ENCODE data around the gene ATXN7L1.

The ATXN7L1 gene

DNA sequence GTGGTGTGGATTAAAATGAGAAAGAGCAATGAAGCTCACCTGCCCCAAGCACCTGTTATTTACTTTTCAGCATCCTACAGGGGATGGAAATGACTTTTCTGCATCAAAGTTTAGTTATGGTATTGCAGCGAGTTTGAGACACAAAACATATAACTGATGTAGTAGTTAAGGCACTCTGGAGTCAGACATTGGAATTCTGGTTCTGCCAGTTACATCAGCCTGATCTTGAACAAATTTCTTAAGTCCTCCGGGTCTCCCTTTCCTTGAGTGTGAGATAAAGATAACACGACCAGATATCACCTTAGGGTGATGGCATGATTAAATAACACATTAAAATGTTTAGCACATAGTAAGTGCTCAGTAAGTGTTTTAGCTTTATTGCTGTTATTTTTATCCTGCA is 97.4 kb downstream of the ATXN7L1 start:
- no peak for DNase-seq (ENCODE audit: low read depth)

DNA sequence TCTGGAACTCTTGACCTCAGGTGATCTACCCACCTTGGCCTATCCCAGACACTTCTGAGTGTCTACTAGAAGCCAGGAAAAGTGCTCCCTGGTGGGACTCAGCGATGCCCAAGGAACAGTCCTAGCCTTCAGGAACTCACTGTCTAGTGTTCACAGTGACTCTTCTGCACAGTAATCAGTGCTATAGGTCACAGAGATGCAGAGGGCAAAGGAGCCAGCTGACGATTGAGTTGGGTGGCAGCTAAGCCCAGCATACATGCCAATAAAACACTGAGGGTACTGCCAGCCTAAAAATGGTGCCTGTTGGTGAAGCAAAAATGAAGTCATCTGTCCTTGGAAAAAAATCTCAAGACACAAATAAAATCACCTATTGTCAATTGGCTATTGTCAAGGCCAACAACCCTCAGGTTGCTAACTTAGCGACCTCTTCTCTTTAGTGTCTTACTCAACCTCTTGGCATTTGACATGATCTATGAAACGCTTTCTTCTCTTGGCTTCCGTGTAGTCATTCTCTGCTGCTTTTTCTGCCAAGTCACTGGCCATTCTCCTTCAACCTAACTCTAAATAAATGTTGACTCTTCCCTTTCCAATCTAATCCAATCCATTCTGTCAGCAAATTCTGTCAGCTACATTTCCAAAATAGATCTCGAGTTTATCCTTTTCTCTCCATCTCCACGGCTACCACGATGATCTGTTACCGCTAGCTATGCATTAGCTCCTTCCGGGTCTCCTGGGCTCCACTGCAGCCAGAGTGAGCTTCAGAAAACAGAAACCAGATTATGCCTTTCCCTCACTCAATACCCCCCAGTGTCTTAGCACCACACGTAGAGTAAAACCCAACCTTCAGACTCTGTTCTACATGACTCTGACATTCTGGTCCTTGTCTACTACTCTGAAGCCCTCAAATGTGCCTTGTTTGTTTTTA is 99.2 kb downstream of the ATXN7L1 start:
- no peak for DNase-seq (ENCODE audit: low read depth)

DNA sequence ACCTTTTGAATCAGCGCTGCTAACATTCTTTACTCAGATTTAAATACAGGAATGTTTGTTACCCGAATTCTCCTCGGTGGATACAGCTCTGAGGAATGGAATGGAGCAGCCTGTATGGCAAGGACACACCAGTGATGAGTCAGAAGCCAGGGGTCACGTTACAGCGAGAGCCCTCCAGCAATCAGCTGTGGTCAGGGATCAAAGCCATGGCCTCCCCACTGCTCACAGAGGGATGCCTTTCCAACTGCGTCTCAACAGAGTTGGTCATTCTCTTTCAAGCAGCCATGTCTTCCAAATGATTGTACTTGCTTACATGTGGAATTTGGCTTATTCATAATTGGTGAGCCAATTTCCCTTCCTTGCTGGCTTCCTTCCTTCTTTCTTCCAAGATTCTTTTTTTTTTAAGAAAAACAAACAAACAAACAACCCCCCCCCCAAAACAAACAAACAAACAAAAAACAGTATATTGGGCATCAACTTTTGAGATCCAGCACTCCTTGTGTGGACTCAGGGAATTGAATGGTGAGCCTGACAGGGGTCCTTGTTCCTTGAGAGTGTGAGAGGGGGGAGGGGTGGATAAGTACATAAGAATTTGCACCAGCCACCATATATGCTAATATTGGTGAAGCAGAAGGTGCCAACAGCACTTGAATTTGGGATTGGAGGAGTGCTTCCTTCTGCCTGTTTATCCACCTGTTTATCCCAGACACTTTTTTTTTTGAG is 100.2 kb downstream of the ATXN7L1 start:
- DNase-seq (ENCODE audit: low read depth) = no peak

DNA sequence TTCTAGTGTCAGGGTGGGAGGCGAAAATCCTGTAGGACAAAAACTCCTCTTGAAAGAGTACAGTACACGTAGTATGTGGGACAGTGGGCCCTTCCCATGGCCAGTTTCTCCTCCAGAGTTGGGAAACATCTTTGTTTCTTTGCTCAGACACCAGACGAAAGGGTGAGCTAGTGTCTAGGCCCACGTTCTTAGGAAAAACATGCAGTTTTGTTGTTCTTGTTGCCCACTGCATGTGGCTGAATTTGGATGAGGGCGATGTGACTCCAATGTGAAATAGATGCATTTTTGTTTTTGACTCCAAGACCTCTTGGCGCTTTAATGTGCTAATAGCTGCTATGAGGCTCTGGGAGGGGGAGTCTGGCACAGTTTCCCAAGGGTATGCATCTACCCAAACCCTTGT is 100.8 kb downstream of the ATXN7L1 start:
- DNase-seq (ENCODE audit: low read depth) = no peak

DNA sequence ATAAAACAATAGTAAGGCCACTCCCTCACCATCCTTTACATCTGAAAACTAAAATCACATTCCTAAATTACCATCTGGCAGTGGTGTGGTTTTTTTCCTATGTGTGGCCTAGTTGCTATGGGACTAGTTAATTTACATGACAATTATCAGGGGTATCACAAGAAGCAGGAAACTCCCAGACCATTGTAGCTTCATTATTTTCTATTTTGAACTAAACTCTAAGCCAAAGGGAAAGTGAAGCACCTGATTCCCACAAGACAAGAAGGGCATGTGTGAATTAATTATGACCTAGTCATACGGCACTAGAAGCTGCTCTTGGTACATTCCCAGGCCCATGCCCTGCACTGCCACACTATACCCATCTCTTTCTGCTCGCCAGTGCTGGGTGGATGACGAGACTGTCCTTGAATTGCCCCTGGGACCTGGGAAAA is 103.4 kb downstream of the ATXN7L1 start:
- DNase-seq (ENCODE audit: low read depth) = no peak

DNA sequence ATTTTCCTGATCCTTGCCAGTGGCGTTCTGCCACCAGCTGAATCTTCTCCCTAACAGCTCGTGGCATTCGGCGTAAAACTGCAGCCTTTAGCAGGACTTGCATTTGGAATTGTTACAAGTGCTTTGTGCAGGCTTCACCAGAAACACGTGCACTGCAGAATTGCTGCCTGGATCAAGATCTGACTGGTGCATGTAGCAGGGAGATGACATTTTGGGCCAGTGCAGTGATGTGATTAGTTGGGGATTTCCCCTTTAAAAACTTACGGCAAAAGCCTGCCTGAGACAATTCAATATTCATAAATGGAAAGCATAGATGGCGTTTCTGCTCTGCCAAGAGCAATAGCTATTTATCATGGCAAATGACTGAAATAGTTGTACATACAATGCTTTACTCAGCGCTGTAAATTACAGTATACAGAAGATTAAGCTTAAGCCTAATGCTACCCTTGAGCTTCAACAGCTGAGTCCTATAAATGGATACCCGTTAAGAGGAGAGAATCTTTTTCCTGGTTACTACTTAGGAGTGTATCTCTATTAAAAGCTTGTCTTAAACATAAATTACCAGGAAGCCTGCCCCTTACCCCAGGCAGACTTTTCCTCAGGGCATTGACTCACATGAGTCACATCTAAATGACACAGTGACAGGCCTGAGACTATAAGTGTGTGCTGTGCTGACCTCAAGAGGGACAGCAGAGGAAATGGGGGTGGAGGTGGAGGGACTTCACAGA is 106.3 kb downstream of the ATXN7L1 start:
- DNase-seq (ENCODE audit: low read depth) = no peak

DNA sequence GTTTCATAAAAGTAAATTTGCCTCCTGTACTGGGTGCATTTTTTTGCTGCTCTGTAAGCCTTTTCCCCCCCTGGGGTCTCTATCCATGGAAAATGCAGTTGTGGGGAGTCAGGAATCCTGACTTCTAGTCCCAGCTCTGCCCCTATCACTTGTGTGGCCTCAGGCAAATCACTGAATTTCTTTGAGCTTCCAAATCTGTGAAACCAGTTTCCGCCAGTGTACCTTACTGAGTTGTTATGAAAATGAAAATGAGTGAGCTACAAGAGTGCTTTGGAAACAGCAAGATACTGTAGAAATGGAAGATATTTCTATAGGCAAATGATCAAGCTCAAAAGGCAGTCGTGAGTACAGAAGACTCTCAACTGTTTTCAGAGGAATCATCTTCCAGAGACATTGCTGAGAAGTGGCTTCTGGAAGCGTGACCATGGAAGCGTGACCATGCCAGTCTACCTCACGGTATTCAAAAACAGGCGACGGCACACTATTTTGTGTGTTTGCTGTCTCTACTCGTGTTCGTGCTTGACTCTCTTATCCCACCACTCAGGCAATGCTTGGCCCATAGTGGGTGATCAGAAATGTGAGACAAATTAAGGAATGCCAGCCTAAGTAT is 107.4 kb downstream of the ATXN7L1 start:
- DNase-seq (ENCODE audit: low read depth) = no peak

DNA sequence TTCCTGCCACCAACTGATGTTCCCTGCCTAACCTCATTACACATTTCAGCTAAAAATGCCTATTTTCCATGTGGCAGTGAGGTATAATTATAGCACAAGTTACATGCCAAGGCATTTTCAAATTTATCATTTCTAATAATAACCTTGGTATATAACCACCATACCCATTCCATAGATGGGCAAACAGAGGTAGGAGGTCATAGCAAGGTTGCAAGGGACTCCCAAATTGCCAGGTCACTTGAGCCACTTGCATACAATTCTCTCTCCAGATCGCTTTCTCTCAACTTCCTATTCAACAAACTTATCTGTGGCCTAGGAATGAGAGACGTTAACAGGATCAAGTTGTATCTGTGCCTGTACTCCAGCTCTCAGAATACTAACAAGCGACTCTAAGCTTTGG is 108.3 kb downstream of the ATXN7L1 start:
- no peak for DNase-seq (ENCODE audit: low read depth)

DNA sequence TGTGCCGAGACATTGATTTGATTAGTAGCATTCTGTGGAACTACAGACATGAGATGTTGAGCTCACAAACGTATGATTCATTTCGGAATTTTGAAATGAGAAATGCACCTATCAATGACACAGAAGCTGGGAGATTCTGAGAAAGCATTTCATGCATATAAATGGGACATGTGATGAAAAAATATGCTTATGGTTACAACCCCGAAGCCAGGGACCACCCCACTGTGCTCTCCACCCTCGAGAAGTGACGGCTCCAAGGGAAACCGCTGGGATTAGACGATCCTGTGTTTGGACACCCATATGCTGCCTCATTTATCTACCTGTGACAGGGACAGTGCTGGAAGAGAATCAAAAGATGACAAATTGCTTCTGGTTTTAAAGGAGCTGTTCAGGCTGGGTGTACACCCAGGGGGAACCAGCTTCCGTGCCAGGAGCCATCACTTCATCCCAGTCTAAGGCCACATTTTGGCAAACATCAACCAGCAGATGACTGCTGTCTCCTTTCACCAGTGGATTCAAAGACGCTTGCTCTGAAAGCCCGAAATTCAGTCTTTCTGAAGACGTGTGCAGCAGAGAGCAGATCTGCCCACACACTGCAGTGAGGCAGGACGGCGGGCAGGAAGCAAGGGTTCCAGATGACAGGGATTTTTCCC is 109.9 kb downstream of the ATXN7L1 start:
- peak; percentile 11 for DNase-seq (ENCODE audit: low read depth)

DNA sequence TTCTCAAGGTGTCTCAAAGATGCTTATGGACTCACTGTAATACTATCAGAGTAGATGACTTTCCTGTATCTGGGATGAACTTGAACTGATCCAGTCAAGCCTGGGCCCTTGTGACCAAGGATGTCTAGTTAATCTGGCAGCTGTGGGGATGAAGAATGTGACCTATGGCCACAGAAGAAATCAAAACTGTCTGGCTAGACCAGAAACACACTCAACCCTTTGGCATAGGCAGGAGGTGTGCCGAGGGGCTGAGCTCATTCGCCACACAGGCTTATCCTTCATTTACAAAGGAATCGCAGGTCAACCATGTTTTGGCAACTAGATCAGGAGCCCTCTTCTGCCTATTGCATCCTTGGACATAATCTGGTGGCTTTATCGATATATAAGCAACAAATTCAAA is 110.6 kb downstream of the ATXN7L1 start:
- DNase-seq (ENCODE audit: low read depth) = no peak

DNA sequence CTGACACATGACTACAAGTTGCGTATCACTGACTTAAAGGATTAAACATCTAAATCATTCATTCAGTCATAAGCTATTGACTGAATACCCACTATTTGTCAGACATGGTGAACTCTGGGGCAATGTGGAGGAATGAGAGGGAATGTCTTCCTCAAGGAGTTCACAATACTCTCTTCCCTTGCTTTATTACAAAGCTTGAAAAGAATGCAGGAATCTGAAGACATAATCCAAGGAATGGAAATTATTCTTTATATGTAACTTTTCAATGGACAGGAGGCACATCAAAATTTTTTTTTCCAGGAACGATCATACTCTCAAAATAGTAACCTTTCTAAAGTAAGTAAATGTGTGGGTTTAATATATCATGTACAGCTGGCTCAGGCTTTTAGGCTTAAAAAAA is 111.9 kb downstream of the ATXN7L1 start:
- DNase-seq (ENCODE audit: low read depth) = no peak

DNA sequence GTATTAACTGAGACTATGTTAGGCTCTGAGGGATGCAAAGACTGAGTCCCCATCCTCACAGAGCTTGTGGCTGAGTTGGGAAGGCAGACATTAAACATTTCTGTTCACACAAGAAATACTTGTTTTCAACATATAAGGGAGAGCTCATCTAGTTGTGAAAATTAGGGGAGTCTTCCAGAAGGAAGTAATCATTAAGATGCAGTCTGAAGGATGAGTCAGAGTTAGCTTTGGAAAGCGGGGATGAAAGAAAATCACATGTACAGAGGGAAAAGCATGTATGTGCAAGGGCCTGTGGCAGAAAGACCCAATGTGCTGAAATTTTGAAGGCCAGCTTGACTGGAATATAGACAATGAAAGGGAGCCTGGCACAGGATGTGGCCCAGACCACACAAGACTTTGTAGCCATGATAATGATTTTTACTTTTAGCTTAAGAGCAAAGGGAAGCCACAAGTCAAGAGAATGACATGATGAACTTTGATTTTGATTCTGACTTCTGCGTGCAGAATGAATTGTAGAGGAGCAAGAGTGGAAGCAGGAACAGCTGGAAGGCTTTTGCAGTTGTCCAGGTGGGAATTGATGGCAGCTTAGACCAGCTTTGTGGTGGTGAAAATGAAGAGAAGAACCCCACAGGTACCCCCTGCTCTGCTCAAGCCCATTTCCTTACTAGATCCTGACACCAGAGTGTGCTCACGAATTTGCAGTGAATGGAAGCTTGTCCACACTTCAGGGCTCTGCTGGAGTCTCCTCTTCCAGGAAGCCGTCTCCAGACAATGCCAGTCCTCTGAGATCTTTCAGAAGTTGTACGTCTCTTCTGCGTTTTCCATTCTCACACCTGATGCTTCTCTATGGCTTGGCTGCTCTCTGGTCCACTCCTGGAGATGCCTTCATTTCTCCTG is 115.6 kb downstream of the ATXN7L1 start:
- no peak for DNase-seq (ENCODE audit: low read depth)

DNA sequence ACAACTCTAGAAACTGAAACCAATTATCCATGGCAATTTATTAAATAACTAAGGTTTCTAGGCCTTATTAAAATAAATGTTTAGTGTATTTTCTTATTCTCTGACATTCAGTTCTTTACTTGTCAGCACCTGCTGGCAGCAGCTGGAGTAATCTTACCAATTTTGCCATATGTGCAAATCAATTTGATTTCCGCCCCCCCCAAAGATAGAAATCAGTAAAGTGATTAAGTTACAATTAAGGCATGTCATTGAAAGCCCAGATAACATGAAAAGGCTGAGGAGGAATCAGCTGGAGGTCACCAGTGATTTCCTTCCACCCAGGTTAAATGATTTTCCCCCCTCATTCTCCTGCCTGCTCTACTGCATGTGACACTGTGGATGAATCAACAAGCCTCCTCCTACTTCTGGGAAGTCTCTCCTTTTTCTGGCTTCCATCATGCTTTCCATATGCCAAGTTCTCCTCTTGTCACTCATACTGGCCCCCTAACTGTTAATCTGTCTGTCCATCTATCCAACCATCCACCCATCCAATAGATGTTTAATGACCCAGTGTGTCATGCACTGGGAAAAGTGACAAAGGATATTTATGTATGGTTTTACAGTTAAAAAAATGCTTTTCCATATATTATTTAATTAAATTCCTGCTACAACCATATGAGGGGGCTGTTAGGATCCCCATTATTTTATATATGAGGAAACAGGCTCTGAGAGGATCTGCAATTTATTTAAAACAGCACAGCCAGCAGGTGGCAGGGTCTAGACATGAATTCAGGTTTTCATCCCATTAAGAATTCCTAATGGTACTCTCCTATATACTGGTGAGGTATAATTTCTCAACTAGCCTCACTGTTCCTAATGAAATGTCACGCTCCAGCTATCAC is 116.5 kb downstream of the ATXN7L1 start:
- DNase-seq (ENCODE audit: low read depth) = no peak

DNA sequence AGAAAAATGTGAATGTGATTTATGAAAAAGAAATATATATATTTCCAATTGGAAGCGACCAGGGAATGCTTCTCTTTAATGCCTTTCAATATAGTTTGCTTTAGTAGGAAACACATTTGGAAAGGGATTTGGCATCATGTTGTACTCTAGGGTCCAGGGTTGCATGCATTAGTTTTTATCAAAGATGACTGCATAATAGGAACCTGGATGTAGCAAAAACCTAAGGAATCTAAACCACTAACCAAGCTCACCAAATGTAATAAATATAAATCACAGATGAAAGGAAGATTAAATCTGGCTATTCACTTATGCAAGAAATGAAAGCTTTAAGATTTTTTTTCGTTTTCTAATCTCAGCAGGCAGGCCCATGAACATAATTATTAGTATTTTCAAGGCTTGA is 120.0 kb downstream of the ATXN7L1 start:
- no peak for DNase-seq (ENCODE audit: low read depth)

DNA sequence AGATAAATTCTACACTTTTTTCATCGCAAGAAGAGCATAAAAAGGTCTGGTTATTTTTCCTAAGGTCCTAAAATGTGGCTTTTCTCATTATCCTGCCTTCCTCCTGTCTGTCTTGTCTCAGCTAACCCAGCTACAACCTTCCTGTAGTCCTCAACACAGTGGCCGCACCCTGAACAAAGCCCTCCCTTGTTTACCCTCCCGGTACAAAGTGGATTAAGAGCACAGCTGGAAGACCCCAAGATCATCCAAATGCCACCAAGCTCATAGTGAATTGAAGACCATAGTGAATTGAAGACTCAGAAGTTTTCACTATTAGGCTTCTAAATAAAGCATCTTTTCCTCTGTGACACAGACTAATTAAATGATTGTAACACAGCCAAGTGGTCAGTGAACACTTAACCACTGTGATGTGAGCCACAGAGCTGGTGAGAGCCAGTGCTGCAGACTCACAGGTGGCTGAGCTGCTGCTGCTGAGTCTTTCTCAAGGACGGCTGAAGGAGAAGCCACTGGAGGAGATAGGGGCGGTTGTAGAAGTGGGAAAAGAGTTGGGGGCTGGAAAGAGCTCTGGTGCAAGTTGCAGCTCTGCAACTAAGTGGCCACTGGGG is 123.6 kb downstream of the ATXN7L1 start:
- DNase-seq (ENCODE audit: low read depth) = no peak

DNA sequence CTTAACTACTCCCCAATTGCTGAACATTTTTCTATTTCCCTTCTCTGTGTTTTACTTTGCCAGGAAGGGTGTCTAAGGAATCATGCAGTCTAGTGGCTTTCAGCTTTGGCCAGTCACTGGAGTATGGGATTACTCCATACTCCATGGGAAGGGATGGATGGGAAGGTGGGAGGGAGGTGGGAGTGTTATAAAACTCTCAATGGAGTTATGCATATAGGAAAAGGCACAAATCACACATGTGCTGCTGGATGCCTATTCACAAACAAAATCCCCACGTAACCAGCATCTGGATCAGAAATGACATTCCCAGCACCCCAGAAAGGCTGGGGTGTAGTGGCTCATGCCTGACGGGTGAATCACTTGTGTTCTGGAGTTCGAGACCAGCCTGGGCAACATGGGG is 125.3 kb downstream of the ATXN7L1 start:
- no peak for DNase-seq (ENCODE audit: low read depth)

DNA sequence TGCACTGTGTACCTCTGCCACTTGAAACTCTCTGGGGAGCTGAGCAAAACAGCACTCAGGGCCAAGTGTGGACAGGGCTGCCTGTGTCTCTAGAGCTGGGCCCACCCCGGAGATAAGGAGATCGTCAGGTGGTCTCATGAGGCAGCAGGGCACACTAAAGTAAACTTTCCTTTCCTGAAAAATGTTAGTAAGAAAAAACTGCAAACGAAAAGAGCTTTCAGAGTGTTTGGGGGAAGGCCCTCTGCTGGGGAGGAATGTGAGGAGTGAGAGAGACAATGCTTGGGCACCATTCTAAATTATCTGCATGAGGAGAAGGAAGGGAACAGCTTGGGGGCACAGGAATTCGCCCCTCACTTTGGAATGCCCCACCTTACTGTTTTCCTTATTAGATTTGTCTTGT is 127.7 kb downstream of the ATXN7L1 start:
- DNase-seq (ENCODE audit: low read depth) = no peak

DNA sequence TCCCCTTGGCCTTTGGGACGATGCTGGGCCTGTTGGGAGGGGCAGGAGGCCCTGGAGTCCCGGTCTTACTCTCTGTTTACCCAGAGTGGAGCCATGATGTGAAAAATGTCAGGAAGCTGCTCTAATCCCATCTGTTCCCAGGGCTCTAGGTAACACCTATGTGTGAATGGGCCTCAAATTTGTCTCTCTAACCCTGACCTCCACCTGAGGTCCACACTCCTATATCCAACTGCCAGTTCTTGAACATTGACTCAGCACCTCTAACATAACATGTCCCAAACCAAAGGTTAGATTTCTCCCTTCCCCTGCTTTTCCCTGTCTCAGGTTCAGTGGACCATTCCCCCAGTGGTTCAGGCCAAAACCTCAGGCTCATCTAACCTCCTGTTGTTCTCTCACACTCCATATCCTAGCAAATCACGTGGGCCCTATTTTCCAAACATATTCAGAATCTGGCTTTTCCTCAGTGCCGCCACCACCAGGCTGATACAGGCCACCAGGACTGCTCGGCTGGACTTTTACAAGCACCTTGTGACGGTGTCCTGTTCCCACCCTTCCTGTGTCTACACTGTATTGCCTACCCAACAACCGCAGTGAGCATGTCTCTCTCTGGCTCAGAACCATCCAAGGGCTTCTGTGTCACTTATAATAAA is 130.6 kb downstream of the ATXN7L1 start:
- no peak for DNase-seq (ENCODE audit: low read depth)

DNA sequence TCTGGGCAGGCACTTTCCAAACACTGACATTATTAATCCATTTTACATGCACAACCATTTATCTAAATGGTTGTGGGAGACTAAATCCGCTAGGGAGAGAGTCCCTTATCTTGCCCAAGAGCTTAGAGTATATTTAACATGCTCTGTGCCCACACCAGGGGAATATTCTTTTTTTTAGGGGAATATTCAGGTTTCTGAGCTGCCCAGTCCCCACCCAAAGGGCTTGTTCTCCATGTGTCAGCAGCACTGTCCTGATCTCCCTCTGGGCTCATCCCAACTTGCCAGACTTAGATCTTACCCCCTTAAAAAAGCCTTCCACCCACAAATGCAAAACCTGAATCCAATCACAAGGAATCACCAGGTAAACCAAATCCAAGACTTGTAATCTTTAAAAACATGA is 132.1 kb downstream of the ATXN7L1 start:
- no peak for DNase-seq (ENCODE audit: low read depth)

All from activated T-cell treated with anti-CD3 and anti-CD28 coated beads for 48 hours (primary cell).